NOMO-1 treated with dmso at 0.1 percent for 144 hours (cell line): ENCODE measurements around the gene NFIB.

Experiments used
- DNase-seq: peaks from one replicate; lab custom pipeline; 2025; ENCODE audit not compliant: unreplicated experiment; lab: John Stamatoyannopoulos, UW

Gene NFIB

DNA sequence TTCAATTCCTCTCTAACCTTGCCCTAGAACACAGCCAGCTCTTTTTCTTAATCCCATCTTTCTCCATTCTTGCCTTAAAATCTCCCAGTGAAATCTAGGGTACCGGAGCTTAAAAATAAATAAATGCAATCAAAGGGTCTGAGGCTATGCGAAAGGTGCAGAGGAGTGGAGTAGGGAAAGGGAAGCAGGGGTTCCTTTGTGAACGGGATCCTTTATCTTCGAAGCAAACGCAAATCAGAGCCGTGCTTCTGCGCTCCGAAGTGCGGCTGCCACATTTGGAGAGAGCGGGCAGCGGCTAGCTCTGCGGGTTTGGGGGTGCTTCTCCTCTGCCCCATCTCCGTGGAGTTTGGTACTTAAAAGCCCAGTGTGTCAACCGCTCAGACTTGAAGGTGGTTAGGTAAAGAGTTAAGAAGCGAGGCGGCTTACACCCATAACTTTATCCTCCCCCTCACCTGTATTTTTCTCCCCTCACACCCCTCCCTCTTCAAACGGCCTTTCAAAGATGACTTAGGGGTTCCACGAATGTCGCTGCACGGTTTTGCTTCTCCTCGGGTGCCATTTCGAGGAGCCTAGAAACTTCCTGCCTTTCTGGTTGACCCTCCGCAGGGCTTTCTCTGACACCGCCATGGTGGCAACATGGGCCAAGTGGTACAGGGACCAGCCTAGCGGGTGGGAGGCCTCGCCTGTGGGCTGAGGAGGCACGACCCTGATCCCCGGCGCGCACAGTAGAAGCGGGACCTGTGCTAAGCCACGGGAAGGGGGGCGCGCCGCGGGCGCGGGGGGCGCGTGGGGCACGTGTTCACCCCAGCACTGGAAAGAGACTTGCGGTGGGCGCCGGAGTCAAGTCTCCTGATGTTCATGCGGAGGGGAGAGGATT lies 31.7 kb upstream of the NFIB start:
- no peak for DNase-seq

- no peak for DNase-seq
These were observed 31.0 kb upstream of the NFIB start for GRCh38 chr9:14344941-14345353.

DNA sequence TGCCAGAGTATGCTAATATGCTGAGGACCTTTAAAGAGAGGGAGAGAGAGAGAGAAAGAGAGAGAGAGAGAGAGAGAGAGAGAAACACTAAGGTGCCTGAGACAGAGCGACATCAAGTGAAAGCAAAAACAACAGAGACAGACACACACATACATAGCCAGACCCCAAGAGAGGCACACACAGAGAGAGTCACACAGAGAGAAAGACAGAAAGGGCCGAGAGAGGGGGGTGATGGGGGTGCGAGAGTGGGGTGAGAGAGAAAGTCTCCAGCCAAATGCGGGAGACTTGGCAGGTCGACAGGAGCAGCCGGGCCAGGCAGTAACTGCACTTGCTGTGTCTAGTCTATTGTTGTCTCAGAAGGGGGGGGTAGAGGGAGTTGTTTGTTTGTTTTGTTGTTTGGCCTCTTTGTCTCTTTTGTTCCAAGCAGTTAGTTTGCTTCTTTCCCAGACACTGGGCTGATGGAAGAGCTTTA lies 30.1 kb upstream of the NFIB start:
- no peak for DNase-seq

DNA sequence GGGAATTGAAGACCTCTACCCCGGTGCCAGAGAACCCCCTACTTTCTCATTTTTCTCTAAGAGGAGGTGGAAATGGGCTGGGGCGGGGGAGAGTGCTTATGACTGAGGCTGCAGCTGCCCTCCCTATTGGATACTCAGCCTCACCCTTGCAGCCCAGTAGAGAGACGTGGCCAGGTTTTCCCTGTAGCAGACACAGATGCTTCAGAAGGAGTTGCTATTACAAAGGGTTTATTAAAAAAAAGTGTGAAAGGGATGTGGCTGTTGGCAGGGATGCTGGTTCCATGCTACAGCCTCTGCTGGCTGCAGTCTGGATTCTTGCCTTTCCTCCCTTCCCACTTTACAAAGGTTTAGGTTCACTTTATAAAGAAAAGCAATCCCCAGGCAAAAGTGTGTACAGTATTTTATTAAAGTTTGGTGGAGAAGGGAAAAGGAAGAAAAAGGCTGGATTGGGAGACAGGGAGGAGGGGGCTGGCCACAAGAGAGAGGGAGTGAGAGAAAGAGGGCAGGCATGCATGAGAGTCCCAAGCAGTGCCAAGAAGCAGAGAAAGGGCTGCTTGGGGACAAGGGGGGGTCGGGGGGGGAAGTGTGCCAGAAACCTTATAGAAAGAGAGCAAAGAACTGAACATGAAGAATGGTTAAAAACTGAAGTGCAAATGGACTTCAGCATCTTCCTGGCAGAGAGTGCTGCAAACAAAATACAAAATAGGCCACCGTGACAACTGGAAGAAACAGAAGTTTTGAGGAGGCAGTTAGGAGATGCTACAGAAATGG lies 29.5 kb upstream of the NFIB start:
- DNase-seq = no peak

- no peak for DNase-seq
These were observed 28.8 kb upstream of the NFIB start for GRCh38 chr9:14342736-14343135.

GRCh38 chr9:14341437-14342122 lies 27.6 kb upstream of the NFIB start:
- DNase-seq = no peak

GRCh38 chr9:14340994-14341393 lies 27.1 kb upstream of the NFIB start:
- no peak for DNase-seq

DNA sequence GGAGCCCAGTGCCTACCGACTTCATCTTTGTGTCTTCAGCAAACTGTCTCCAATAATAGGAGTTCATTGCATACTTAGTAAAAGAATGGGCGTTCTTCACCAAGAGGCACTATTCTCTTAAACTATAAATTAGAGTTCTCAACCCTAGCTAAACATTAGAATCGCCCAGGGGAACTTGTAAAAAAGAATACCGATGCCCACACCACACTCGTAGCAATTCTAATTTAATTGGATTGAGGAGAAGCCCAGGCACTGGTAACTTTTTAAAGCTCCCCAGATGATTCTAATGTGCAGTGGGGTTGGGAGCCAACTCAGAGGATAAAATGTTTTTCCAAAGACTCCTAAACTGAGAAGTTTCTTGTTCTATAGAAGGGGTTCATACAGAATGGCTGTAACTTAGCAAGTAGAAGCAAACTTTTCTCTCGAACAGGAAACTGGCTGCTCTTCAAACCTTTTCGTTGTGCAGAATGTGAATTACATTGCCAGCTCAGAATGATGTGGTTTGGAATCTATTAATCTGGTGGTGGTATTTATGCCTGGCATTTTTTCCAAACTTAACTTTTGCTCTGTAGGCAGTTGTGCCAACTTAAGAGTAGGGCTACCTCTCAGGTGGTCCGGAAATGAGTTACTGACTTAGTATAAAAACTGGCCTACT lies 26.4 kb upstream of the NFIB start:
- no peak for DNase-seq

DNA sequence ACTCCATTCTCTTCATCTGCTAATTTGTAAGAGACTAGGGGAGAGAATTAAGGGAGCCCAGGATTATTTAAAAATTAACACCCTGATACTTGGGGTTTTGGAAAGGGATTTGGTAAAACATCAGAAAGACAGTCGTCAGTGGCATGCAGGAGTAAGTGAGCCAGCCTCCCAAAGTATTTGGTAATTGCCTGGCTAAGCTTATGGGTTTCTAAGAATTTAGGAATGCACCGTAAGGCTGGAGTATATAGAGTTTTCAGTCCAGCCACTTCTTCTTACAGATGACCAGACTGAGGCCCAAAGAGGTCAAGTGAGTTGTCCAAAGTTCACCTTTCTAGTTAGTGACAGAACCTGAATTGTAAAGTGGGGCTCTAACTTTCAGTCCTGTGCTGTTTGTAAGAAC lies 25.8 kb upstream of the NFIB start:
- DNase-seq = no peak

DNA sequence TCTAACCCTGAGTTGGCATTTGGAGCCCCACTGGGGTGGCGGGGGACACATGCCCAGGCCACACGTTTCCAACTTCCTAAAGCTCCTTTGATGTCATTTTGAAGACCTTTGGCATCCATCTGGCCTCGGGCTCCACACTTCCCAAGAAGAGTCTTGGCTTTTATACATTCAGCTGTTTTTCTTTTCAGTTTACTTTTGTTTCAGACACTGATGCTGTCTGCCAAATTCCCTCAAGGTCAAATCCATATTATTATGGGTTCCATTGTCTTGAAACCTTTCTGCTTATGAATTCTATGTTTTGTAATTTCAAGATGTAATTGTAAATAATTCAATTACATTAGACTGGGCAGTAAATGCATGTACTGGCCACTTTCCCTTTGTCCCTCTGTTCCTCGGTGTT lies 23.7 kb upstream of the NFIB start:
- DNase-seq = no peak

DNA sequence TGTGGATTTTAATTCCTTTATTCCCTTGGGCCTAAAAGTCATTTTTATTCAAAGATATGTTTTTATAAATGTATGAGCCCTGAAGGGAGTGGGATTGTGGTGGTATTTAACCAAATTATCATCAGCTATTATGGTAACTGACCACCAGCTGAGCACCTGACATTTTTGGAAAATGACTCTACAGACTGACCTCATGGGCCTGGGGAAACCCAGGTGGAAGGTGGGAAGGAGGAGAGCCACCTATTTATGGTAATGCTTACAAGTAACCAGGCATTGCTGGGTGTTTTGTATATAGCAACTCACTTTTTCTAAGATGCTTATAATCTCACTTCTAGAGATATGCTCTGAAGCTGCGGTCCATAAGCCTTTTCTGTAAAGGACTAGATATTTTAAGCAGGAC lies 22.3 kb upstream of the NFIB start:
- DNase-seq = no peak

DNA sequence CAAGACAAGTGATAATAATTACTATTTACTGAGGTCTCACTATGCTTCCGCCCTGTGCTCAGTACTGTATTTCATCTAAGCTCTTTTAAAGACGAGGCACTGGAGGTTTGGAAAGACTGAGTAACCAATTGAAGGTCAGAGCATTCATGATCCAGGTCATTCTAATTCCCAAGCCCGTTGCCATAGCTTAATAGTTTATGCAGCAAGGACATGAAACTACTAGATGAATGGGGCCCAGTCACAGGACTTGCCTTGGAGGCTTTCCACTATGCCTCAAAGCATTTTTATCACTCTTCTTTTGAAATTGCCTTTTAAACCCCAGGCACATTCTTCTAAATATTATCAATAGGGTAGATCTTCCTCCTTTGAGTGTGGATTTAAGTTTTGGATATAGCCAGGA lies 17.2 kb upstream of the NFIB start:
- no peak for DNase-seq

GRCh38 chr9:14327036-14327435 lies 13.1 kb upstream of the NFIB start:
- DNase-seq = no peak

DNA sequence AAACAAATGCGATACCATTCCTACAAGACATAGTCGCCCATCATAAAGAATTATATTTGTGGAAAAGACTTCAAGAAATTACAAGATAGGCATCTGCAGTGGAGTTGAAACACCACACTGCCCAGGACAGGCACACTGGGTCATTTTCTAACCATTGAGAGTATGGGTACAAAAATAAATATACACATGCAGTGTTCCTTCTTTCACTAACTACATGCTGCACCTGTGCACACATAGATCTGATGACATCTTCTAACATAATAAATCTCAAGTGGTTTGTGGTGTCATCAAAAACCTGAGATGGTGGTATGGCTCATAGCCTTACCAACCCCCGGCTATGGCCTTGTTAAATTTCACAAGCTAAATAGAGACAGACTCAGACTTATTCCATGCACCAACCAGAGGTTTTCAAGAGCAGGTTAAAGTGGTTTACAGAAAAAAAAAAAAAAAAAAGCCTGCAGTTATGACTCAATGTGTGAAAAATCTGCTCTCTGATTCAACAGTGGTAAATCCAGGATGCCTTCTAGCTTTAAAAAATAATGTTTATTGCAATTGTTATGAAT lies 12.4 kb upstream of the NFIB start:
- DNase-seq = no peak

- no peak for DNase-seq
These were observed 11.2 kb upstream of the NFIB start for GRCh38 chr9:14325147-14325546.

DNA sequence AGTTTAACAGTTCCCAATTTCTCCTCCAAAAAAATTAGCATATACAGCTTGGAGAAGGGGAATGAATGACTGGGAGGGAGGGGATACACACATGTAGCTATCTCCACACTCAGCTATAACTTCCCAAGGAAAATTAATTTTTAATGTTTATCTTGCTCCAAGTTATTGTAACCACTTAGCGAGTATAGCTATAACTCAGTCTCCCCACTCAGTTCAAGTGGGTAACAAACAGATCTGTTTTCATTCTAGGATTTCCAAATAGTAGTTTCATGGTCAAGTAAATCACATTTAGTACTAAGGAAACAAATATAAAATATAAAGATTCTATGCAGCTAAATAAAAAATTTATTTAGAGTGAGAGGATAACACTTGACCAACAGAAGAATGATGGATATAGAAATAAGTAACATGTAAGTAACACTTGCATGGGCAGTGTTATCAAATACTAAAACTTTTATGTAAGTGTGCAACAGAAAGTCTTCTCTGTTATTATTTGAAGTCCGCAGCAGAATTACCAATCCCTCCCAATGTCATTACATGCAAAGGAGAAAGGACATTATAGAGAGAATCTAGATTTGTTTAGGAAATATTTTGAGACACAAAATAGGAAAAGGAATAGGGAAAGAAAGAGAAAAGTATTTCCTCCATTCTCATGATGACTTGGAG lies 10.2 kb upstream of the NFIB start:
- no peak for DNase-seq

DNA sequence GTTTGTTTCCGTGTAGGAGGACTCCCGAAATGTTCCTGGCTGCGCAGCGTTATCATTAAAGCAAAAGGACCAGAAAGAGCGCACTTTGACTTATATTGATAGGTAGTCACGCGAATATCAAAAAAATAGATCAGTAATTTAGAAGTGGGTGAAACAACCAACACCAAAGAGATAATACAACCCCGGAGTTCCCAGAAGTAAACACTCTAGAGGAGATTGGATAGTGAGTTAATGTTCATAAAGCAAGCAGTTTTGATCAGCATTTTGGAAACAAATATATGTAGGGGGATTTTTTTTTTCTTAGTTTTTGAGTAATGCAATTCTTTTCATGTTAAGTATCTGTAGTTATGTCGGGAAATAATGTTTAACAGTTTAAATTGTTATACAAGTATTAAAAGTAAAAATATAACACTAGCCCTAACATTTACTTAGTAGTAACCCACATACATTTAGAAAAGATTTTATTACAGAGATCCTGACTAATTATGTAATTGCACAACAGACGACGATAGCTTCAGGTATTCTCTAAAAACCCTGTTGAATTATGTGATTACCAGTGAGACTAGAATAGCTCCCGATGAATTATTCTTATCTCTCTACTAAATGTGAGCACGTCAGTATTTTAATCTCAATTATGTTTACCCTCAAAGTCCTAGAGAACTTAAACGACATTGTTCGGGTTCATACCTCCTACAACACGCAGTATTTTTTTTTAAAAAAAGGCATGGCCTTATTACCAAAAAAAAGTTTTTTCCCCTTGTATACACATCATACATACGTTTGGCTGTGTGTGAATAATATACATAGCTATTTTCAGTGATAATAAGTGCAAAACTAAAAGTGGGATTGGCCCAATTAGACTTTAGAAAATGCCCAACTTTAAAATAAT lies 9.4 kb upstream of the NFIB start:
- DNase-seq = no peak

- peak; percentile 34 for DNase-seq
These were observed 8.5 kb upstream of the NFIB start for GRCh38 chr9:14322211-14323082.
